Measurements from ENCODE around the gene KRT86.
"Not testable (repeated sequence)": the region's sequence is repeated elsewhere in the genome, so short reads cannot be mapped to it uniquely, and the experiment has no call there.

Gene KRT86

DNA sequence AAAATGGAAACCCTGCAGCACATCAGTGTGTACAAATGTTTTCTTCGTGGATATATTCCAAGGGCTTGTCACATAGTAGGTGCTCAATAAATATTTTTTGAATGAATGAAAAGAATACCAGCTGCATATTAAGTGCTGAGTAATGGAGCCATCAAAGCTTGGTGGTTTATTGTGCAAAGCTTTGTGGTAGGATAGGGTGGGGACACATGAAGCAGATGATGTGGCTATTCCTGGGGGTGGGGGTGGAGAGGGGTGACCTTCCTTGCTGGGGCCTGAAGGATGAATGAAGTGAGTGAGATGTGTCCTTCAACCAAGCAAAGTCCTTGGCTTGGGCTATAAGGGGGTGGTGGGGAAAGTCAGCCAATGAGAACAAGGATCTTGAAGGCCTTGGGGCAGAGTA is 21.2 kb downstream of the KRT86 start:
- no peak for DNase-seq

DNA sequence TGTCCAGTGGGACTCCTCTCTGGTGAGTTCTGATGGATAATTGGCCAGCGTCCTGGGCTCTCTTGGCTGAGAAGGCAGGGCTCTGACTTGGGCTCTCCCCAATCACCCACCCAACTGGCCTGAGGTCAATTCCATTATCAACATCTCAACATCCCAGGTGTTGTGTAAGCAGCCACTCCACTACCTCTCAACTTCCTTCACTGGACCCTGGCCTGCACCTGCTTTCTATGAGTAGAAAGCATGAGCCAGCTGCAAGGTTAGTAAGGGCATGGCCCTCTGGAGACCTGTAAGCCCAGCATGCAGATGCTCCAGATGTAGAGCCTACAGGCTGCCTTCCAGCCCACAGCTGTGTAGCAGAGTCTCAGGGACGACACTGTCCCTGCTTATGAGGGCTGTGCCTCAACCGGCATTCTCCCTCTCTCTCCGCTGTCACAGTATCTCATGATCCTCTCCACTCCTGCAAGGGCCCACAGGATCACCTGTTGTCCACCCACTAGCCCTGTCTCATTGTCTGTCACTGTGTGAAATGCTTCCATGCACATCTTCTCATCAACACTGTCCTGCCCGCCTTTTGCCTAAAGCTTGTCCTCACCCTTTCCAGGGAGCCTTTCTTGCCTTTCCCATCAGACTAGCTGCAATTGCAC is 22.2 kb downstream of the KRT86 start:
- DNase-seq: peak; percentile 21

DNA sequence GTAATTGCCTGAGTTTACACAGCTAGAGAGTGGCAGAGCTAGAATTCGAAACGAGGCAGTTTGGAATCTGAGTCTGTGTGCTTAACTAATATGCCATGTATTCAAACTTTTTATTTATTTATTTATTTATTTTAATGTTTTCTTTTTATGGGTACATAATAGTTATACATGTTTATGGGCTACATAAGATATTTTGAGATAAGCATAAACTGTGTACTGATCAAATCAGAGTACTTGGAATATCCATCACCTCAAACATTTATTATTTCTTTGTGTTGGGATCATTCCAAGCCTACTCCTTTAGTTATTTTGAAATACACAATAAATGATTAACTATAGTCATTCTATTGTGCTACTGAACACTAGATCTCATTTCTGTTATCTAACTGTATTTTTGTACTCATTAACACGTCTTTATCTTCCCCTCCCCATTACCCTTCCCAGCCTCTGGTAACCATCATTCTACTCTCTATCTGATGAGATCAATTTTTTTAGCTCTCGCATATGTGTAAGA is 24.3 kb downstream of the KRT86 start:
- DNase-seq: no peak

DNA sequence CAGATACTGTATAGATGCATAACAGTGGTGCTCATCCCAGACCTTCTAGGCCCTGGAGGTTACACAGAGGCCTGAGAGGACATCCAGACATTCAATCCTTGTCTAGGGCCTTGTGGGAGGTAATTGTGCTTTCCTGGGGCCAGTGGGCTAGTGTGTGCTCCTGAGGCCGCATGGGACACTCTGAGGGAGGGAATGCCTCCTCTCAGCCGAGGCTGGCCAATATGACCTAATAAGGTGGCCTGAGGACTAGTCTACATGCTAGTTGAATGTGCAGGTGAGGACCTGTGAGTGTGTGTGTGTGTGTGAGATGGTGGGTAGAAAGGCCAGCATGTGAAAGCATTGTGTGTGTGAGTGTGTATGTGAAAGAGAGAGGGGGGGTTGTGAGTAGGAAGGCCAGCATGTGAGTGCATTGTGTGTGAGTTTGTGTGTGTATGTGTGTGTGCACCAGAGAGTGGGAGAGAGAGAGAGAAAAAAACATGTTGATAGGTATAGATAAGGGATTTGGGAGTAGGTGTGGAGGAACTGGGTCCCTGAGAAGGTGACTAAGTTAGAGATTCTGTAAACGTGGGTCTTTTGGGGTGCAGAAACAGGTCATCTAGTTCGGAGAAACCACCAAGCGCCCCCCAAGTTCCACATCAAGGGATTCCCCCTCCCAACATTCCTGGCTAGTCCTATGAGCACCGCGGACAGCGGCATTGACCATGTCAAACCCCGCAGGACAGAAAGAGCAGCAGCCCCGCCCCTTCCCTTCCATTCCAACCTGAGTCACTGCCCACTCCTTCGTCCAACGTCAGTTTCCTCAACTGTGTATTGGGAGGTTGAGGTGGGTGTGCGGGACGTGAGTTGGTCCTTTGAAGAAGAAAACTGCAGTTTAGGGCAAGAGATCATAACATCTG is 26.6 kb downstream of the KRT86 start:
- DNase-seq: peak; percentile 15

DNA sequence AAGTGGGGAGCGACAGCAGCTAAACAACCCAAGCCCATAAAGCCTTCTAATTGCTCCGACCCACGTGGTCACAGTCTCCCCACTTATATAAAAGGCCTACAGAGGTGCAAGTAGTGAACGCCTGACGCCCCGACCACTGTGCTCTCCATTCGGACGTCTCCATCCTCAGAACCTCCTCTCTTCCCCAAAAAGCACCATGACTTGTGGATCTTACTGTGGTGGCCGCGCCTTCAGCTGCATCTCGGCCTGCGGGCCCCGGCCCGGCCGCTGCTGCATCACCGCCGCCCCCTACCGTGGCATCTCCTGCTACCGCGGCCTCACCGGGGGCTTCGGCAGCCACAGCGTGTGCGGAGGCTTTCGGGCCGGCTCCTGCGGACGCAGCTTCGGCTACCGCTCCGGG is 27.3 kb downstream of the KRT86 start:
- not testable (repeated sequence) for DNase-seq

DNA sequence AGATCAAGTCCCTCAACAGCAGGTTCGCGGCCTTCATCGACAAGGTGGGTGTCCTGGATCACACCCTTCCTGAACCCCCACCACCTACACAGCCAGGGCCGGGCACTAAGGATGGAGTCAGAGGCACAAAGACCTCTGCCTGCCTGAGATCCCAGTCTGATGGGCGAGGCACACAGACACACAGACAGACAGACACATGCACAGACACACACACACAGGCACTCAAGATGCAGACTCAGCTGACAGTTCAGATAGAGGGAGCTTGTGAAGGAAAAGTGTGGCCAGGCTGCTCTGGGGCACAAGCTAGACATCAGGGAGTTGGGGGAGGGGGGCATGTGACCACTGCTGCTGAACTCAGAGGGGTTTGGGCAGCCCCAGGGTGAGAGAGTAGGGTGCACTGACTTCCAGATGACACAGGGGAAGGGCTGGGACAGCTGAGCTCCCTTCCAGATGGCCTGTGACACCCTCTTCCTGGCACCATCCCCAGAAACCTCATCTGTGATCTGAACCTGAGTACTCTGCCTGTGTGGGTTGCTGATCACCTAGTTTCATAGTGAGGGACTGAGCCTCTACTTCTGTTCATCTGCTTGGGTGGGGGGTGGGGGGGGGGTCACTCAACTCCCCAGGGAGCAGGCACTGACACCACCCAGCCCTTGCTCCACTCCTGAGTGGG is 27.9 kb downstream of the KRT86 start:
- DNase-seq: not testable (repeated sequence)

DNA sequence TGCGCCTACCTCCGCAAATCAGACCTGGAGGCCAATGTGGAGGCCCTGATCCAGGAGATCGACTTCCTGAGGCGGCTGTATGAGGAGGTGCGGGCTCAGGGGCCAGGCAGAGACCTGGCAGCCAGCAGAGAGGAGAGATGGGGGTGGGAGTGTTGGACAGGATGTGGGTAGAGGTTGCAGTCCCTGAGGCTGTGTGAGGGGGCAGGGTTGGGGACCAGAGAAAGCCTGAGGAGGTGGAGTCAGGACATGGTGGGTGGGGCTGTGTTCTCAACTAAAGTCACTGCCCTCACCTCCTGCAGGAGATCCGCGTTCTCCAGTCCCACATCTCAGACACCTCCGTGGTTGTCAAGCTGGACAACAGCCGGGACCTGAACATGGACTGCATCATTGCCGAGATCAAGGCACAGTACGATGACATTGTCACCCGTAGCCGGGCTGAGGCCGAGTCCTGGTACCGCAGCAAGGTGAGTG is 30.5 kb downstream of the KRT86 start:
- DNase-seq: not testable (repeated sequence)

DNA sequence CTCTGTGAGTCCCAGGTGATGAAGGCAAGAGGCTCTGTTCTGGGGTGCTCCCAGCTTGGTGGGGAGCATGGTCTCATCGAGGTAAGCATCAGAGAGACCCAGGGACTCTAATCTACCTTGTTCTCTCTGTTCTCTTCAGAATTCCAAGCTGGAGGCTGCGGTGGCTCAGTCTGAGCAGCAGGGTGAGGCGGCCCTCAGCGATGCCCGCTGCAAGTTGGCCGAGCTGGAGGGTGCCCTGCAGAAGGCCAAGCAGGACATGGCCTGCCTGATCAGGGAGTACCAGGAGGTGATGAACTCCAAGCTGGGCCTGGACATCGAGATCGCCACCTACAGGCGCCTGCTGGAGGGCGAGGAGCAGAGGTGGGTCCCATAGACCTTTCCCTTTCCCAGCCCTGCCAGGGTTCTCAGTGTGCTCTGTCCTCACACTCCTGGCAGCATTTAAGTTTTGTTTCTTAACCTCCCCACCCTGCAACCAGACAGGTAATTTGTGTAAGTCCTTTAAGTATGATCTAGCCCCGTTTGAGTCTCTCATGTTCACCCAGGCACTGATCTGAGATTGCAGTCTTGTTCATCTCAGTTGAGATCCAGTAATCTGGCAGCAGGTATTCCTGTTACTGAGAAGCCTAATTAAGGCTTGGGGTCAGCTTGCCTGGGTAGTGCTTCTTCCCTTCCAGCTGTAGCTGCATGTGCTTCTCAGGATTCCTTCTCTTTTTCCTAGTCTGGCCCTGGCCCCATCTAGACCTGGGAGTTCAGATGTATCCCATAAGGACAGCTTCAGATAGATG is 31.7 kb downstream of the KRT86 start:
- DNase-seq: no peak

DNA sequence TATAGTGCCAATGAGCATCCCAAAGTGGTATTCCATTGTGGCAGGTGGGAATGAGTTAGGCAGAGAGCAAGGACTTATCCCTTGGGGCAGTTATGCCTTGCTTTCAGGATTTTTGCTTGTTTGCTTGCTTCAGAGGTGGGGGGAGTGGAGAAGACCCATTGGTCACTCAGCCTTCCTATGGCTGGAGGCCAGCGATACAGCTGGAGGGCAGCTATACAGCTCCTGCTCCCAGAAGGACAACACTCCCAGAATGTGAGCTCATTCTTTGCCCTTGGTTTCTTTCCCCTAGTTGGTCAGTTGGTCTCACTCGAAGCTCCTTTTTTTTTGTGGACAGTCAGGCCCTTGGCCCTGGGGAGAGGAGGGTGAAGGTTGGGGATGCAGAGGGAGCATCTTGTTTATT is 32.3 kb downstream of the KRT86 start:
- DNase-seq: no peak

DNA sequence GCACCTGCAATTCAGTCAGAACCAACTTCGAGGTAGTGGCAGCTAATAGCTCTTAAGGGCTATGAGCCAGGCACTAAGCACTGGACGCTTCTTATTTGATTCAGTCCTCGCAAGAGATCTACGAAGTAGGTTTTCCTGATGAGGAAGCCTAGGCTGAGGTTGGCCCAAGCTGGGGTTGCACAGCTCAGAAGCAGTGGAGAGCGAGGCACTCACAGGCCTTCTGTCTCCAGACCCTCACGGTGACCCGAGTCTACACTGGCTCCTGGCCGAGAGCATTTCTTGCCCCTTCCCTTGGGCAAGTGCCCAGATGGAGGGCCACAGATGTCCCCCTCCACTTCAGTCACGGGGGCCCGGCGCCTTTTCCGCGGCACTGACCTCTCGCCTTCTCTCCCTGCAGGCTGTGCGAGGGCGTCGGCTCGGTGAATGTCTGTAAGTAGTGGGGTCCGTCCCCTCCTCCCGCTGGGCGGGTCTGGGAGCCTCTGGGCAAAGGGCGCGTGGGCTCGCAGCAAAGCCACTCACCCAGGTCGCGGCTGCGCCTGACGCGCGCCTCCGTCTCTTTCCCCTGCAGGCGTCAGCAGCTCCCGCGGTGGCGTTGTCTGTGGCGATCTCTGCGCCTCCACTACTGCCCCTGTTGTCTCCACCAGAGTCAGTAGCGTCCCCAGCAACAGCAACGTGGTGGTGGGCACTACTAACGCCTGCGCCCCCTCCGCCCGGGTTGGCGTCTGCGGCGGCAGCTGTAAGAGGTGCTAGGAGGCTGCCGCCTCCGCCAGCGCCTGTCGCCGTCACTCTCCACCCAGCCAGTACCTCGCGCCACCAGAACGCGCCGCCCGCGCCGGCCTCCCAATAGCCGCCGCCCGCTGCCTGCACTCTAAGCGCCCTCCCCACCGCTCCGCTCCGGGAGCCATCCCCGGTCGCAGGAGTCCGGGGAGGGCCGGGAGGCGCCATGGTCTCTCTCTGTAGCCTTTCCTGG is 33.7 kb downstream of the KRT86 start:
- no peak for DNase-seq

DNA sequence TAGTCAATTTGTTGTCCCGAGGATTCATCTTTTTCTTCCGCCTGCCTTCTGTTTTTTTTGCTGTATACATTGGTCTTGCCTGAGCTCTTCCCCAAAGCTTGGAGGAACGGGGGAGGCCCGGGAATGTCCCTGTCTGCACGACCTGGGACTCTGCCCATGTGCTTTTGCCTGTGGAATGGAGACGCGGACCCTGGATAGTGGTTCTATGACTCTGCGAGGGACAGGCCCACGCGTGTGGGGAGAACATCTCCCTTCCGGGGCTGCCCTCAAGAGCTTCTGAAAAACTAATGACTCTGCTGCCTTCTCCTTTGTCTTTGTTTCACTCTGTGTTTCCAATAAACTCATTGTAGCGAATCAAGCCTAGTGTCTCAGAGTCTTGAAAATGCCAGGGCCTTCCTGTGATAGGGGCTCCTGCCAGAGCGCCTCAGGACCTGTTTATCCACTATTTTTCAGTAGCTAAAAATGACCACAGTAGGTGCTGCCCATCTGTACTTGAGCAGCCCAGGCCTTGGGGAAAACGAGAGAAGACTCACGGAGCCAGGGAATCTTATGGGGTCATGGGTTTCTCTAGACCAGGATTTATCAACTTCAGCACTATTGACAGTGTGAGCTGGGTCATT is 34.5 kb downstream of the KRT86 start:
- no peak for DNase-seq

DNA sequence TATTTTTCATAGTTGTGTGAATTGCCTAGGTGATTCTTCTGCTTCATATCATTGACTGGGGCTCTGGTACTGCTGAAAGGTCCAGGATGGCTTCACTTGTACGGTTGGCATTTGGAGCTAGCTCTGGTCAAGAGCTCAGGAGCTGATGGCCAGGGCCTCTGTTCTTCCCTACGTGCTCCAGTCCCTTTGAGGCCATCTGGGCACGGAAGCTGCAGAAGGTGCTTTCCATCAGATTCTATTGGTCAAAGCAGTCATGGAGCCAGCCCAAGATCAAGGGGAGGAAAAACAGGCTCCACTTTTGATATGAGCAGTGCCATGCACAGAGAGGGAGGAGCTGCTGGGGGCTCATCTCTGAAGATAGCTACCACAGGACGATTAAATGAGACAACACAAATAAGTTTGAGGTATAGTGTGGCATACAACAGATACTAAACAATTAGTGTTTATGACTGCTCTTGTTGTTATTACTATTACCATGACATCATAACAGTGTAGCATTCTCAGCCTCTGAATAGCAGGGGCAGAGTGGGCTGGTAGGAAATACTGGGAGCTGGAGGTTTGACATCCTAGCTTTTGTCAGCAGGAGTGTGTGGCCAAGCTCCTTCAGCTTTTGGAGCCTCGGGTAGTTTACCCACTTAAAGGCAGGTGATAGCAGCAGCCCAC is 36.3 kb downstream of the KRT86 start:
- DNase-seq: no peak

DNA sequence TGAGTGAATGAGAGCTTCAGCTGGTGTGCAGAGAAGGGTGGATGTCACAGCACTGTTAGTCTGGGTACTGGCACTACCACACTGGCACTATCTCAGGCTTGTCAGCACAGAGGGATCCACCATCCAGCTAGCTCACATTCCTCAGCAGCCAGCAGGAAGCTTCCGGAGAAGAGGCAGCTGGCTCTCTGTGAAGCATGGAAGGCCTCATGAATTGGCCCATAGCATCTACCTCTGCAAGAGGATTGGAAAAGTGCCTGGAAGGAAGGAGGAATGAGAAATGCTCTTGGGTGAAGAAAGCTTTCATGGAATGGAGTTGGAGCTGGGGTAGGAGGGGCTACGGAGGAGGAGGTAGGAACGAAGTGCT is 36.8 kb downstream of the KRT86 start:
- no peak for DNase-seq

DNA sequence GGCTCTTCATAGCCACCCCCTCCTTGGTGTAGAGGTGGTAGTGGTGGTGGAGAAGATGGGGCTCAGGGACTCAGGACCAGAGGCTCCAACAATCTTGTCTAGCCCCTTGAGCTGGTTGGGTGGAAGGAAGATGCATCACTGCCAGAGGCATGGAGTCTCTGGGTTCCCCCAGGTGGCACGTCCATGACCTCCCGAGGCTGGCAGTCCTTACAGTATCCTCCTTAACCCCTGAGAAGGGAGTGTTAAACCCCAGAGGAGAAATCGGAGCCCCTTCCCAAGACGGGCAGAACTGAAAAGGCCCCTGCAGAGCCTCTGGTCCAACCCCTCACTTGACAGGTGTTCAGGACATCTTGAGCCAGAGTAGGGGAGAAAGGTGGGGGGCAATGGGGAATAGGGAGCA is 37.6 kb downstream of the KRT86 start:
- no peak for DNase-seq

DNA sequence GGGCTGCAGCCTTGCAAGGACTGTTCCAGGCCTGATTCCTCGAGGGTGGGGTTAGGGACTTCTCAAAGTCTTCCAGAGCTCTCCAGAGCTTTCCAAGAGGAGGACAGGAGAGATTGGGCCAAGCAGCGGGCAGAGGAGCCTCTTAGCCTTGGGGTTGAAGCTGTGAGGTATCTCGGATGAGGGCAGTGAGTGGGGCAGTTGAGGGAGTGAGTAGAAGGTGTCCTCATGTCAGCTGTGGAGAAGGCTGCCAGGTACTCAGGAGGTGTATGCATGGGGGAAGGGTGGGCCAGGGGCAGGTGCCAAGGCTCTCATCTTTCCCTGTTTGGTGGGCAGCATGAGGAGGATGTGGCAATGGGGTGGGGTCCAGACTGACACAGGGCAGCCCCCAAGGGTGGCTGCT is 39.0 kb downstream of the KRT86 start:
- DNase-seq: no peak

DNA sequence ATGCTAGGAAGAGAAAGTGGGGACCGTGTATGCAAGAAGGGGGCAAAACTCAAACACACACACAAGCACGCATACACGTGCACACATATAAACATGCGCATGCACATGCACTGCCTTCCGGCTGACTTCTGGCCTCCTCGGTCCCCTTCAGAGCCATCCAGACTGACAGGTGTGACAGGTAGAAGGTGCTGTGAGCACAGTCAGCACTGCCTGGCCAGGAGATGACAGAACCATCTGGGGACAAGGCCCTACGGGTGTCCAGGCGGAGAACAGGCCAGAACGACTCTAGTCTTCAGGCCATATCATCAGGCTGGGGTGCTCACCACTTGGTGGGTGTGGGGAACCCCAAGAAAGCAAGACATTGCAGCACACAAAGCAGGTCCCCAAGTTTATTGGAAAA is 39.5 kb downstream of the KRT86 start:
- no peak for DNase-seq

DNA sequence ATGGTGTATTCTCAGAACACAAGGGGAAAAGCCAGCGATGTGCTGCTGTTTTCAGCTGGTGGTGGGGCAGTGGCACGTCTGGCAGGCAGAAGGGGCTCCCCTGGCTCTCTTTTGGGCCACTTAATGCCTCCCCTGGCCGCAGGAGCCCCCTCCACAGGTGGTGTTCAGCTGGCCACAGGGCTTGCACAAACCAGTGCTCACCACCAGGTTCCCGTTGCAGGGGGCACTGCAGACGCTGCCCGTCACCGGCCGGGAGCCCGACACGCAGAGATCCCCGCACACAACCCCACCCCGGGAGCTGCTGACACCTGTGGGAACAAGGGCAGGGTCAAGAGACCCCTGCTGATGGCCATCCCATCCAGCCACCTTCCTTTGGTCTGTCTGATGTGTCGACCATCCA is 40.1 kb downstream of the KRT86 start:
- DNase-seq: no peak

DNA sequence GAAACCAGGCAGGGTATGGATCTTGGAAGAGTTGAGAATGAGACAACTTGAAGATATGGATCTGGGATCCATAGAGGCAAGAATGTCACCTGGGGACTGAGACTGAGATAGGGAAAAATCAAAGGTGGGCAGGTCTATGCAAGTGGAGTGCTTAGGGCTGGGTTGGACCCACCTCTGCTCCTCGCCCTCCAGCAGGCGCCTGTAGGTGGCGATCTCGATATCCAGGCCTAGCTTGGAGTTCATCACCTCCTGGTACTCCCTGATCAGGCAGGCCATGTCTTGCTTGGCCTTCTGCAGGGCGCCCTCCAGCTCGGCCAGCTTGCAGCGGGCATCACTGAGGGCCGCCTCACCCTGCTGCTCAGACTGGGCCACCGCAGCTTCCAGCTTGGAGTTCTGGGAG is 41.3 kb downstream of the KRT86 start:
- DNase-seq: not testable (repeated sequence)

DNA sequence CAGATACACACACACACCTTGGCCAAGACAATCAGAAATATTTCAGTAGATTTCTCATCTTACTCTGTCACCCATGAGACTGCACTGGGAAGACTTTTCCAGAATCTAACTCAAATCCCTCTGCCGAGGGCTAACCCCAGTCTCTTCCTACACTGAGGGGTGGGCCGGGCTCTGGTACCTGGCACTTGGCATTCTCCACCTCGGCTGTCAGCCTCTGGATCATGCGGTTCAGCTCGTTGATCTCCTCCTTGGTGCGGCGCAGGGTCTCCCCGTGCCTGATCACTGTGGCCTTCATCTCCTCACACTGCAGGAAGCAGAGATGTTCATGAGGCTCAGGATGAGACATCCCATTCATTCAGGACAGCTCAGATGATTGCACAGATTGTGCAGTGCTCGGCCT is 41.8 kb downstream of the KRT86 start:
- DNase-seq: no peak

DNA sequence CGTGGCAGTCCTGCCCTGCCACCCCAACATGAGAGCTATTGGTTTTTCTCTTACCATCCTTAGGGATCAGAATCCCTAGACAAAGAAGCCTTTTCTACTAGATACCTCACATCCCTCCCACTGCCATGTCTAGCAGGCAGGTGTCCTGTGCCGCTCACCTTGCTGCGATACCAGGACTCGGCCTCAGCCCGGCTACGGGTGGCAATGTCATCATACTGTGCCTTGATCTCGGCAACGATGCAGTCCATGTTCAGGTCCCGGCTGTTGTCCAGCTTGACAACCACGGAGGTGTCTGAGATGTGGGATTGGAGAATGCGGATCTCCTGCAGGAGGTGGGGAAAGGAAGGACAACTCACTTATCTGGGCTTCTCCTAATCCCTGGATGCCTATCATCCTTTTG is 42.3 kb downstream of the KRT86 start:
- no peak for DNase-seq

All from activated CD4-positive, CD25-positive, alpha-beta regulatory T cell treated with anti-CD3 and anti-CD28 coated beads, Interleukin-2, amount 50 U/mL, for 72 hours (primary cell).